ENCODE results near the gene FOXN1. TPM values are rescaled to one million over a fixed set of nuclear protein-coding genes. Genes with fewer than 3 reads are reported as not detected.

The FOXN1 gene
- total and polyA plus RNA-seq, 8 donors: 0.02 to 0.19 (median 0.09) TPM; not detected in 5

DNA sequence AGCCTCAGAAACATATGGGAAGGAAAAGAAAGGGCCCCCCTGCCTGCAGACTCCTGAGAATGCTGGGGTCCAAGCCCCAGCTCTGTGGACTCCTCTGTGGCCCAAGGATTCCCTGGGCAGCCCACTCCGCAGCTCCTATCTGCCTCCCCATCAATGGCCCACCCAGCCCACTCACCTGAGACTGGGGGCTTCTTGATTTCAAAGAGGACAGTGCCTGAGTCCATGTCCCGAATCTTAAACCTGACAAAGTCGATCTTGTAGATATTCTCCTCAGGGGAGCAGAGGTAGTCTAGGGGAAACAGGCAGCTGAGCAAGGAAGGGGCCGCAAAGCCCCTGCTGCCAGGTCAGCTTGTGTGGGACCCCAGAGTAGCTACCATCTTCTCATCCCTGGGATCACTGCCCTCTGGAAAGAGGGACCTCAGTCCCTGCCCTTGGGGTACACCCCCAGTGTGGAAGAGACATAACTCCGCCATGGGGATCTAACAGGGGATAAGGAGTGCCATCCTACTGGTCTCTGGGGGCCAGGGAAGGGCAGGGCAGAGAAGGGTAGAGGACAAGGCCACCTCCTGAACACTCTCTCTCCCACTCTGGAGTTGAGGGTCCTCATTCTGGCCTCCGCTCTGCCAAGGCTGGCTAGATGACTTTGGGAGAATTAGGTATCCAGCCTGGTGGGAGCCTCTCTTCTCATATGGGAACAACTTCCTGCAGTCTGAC lies 42.4 kb downstream of the FOXN1 start:
- H3K4me3 ChIP-seq: no peak overlapping the region
- no peak for ATAC-seq
- H3K4me1 ChIP-seq: peaks cover 0 to 5% (median 3%) of the 10 kb centered on the region in 3 donors
- peak in 2 of 6 donors; percentile 23 to 37 for DNase-seq
- no peaks in the 10 kb centered on the region for H3K36me3 ChIP-seq
- no peak for FAIRE-seq
- no peaks in the 10 kb centered on the region for H3K9me3 ChIP-seq
- 76 to 77% methylated on average over 6 of the region's 6 CpGs for WGBS, 2 donors
- no peaks in the 10 kb centered on the region for H3K27me3 ChIP-seq
- TF ChIP-seq, protein P1, sequence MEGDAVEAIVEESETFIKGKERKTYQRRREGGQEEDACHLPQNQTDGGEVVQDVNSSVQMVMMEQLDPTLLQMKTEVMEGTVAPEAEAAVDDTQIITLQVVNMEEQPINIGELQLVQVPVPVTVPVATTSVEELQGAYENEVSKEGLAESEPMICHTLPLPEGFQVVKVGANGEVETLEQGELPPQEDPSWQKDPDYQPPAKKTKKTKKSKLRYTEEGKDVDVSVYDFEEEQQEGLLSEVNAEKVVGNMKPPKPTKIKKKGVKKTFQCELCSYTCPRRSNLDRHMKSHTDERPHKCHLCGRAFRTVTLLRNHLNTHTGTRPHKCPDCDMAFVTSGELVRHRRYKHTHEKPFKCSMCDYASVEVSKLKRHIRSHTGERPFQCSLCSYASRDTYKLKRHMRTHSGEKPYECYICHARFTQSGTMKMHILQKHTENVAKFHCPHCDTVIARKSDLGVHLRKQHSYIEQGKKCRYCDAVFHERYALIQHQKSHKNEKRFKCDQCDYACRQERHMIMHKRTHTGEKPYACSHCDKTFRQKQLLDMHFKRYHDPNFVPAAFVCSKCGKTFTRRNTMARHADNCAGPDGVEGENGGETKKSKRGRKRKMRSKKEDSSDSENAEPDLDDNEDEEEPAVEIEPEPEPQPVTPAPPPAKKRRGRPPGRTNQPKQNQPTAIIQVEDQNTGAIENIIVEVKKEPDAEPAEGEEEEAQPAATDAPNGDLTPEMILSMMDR (IDR thresholded peaks at IDR 0.05): no peak
- intact Hi-C loops (cut with DNase I): no loop called here
- no peak overlapping the region for H3K27ac ChIP-seq

DNA sequence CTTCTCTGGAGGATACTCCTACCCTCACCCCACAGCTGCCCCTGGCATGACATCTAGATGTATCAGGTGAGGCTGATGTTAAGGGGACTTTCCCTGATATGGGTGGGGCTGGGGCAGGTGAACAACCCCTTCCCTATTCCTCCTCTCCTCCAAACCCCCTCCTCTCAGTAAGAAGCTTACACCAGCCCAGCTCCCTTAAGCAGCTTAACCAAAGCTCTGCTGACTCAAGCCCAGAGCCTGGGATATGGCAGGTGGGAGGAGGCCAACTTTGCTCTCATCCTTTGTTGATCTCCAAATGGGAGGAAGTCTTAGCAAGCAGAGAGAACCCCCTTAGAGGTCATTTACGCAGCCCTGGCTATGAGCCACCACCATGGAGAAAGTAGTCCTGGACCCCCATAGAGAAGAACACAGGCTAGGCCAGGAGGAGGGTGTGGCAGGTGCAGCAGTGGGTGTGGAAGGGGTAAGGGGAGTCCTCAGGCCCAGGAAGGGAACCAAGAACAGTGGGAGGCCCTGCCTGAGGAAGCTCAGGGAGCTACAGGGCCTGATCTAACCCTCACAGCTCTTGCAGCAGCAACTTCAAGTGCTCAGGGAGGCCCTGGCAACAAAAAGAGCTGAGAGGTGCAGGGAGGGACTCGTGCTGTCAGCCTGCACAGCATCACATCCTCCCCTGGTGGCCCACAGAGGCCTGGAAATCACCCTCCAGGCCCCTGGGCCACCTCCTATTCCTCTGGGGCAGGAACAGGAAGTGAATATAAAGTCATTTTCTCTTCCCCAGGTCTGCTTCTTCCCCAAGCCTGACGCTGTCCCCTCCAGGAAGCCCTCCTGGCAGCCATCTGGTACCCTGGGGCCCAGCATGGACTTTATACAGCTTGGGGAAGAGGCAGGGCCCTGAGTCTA lies 43.3 kb downstream of the FOXN1 start:
- peaks cover 0 to 8% (median 3%) of the 10 kb centered on the region in 3 donors for H3K4me1 ChIP-seq
- ATAC-seq (no peak), FAIRE-seq (no peak), DNase-seq (peak in 2 of 6 donors; percentile 30 to 39)
- no peaks in the 10 kb centered on the region for H3K27me3 ChIP-seq
- H3K9me3 ChIP-seq: no peaks in the 10 kb centered on the region
- no peak overlapping the region for H3K27ac ChIP-seq
- 84 to 85% methylated on average over 3 of the region's 3 CpGs for WGBS, 2 donors
- intact Hi-C loops (cut with DNase I): no loop called here
- no peak overlapping the region for H3K4me3 ChIP-seq
- TF ChIP-seq, protein P1 (IDR thresholded peaks at IDR 0.05): no peak
- peaks cover 0 to 6% (median 0%) of the 10 kb centered on the region in 3 donors for H3K36me3 ChIP-seq

DNA sequence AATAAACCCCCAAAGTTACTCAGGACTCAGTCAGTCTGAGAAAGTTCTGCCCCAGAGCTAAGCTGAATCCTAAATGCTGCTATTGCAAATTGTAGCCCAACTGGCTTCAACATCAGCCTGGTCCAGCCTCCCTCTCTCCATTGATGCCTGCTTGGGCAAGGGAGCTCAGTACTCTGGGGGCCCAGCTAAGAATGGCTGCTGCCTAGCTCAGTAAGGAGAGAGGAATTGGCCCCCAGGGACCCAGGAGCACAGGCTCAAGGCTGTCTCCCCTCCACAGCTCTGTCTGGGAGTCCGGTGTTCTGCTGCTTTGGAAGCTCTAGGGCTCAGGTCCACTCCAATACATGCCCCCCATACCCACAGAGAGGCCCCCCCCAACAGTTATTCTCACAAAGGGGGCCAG lies 44.7 kb downstream of the FOXN1 start:
- TF ChIP-seq, protein P1 (IDR thresholded peaks at IDR 0.05): no peak
- H3K4me1 ChIP-seq: peaks cover 0 to 8% (median 3%) of the 10 kb centered on the region in 3 donors
- peak in 2 of 6 donors; percentile 22 to 29 for DNase-seq
- 92 to 100% methylated on average over 1 of the region's 1 CpG for WGBS, 2 donors
- no peak for FAIRE-seq
- peaks cover 0 to 13% (median under 1%) of the 10 kb centered on the region in 3 donors for H3K36me3 ChIP-seq
- intact Hi-C loops (cut with DNase I): no loop called here
- no peaks in the 10 kb centered on the region for H3K9me3 ChIP-seq
- H3K4me3 ChIP-seq: no peak overlapping the region
- no peak for ATAC-seq
- no peaks in the 10 kb centered on the region for H3K27me3 ChIP-seq
- no peak overlapping the region for H3K27ac ChIP-seq

DNA sequence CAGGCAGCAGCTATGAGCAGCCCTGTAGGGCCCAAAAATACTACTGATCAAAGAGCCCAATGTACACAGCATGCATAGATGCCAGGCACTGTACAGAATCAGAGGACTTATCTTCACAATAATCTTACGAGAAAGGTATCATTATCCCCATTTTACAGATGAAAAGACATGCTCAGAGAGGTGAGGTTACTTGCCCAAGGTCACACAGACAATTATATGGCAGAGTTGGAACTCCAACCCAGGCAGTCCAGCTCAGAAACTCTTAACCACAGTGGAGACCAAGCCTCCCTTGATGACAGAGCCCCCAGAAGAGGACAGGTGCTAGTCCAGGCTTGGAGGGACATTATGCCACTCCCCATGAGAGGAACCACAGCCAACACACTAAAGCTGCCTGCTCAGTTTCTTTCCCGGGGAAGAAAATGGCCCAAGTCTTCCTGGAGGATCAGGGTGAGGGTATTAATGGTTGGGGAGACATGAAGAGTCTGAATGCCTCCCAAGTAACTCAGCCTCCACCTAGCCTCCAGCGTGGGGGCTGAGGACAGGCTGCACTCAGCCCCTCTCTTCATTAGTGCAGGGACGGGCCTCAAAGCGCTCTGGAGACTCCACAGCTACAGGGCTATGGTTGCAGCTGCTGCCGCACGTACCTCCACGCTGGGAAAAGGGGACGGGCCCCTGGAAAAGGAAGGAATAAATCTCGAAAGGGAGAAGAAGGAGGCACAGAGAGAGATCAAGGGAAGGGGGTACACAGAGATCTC lies 45.5 kb downstream of the FOXN1 start:
- no peaks in the 10 kb centered on the region for H3K9me3 ChIP-seq
- peak; percentile 16 to 33 (median 24) for ATAC-seq
- H3K27ac ChIP-seq: no peak overlapping the region
- WGBS, 2 donors: 9 to 14% methylated on average over 10 of the region's 10 CpGs
- FAIRE-seq: no peak
- peaks cover 0 to 8% (median 3%) of the 10 kb centered on the region in 3 donors for H3K4me1 ChIP-seq
- peaks cover 0 to 20% (median 7%) of the 10 kb centered on the region in 3 donors for H3K36me3 ChIP-seq
- DNase-seq: peak in 1 of 6 donors; percentile 21
- intact Hi-C loops (cut with DNase I): no loop called here
- H3K27me3 ChIP-seq: no peaks in the 10 kb centered on the region
- H3K4me3 ChIP-seq: peak overlapping the region; percentile 66 to 91 (median 87)
- TF ChIP-seq, protein P1 (IDR thresholded peaks at IDR 0.05): no peak

Data from pancreas (tissue), 10 donors.